K562 (cell line): ENCODE results near the gene TUT4.

Source experiments
- CTCF ChIP-seq, 3 experiments: IDR thresholded peaks in 2 of 3; conservative IDR thresholded peaks in 1 of 3; 2 replicates each; pipeline ENCODE4 v1.5.1; 2011 to 2012; ENCODE audit warnings: low read length in 3 of 3, mild to moderate bottlenecking in 3 of 3, control low read depth in 2 of 3, improper control_type of control experiment in 1 of 3, inconsistent platforms in 1 of 3, low read depth in 1 of 3, mixed read lengths in 1 of 3, moderate library complexity in 1 of 3; ENCODE audit not compliant: insufficient read depth in 2 of 3
- EP300 ChIP-seq: IDR thresholded peaks from 2 replicates; pipeline ENCODE4 v1.6.1; 2012; ENCODE audit warnings: low read length, improper control_type of control experiment
- EZH2 ChIP-seq: IDR thresholded peaks from 2 replicates; pipeline ENCODE4 v1.6.1; 2012; ENCODE audit warnings: low read depth, mild to moderate bottlenecking, inconsistent platforms, low read length, borderline replicate concordance
- FOSL1 ChIP-seq: fragments of 200-800 bp; sonication (Bioruptor generic); conservative IDR thresholded peaks from 2 replicates; pipeline ENCODE4 v1.6.1; 2016; ENCODE audit warnings: missing genetic modification characterization, missing compliant biosample characterization
- HDGF ChIP-seq: fragments of 450-650 bp; IDR thresholded peaks from 2 replicates; pipeline ENCODE4 v1.6.1; 2016
- MEF2A ChIP-seq: IDR thresholded peaks from 2 replicates; pipeline ENCODE4 v1.6.1; 2011; ENCODE audit warnings: low read depth, mild to moderate bottlenecking, low read length, moderate library complexity; ENCODE audit not compliant: control insufficient read depth
- POLR2A ChIP-seq: fragments of 450-650 bp; conservative IDR thresholded peaks from 2 replicates; pipeline ENCODE4 v1.6.1; 2016
- RBBP5 ChIP-seq: fragments of 200-600 bp; sonication (generic); IDR thresholded peaks from 2 replicates; pipeline ENCODE4 v1.6.1; 2012; ENCODE audit warnings: borderline replicate concordance, mild to moderate bottlenecking, low read length, control low read depth, inconsistent platforms; ENCODE audit not compliant: insufficient read depth, poor library complexity, severe bottlenecking
- SIRT6 ChIP-seq: IDR thresholded peaks from one replicate; pipeline ENCODE4 v1.6.1; 2012; ENCODE audit warnings: low read depth, mild to moderate bottlenecking, control low read depth, inconsistent platforms, low read length, moderate library complexity
- SP1 ChIP-seq: sonication (generic); formaldehyde crosslinking; IDR thresholded peaks from 2 replicates; pipeline ENCODE4 v1.8.1; 2022; ENCODE audit warnings: mild to moderate bottlenecking, missing genetic modification reagents
- SRF ChIP-seq, 2 experiments: fragments of 250-450, 450-650 bp in 1 of 2; sonication (Bioruptor Pico) in 1 of 2; sonication (generic) in 1 of 2; formaldehyde crosslinking; IDR thresholded peaks; 2 replicates each; pipeline versions ENCODE4 v1.5.0 to v1.5.1; 2020 to 2022; ENCODE audit warnings: mild to moderate bottlenecking in 1 of 2, missing genetic modification reagents in 1 of 2
- TEAD4 ChIP-seq, 2 experiments: sonication (generic) in 1 of 2; formaldehyde crosslinking in 1 of 2; IDR thresholded peaks; 2 replicates each; pipeline versions ENCODE4 v1.6.1 to v1.8.0; 2012 to 2022; ENCODE audit warnings: borderline replicate concordance in 1 of 2, inconsistent platforms in 1 of 2, low read length in 1 of 2, mild to moderate bottlenecking in 1 of 2, missing genetic modification reagents in 1 of 2
- ZEB2 ChIP-seq: fragments of 450-650 bp; IDR thresholded peaks from 2 replicates; pipeline ENCODE4 v1.6.1; 2016
- ZNF184 ChIP-seq: sonication (generic); formaldehyde crosslinking; IDR thresholded peaks from 2 replicates; pipeline ENCODE4 v1.5.0; 2020; ENCODE audit warnings: missing genetic modification reagents

DNA sequence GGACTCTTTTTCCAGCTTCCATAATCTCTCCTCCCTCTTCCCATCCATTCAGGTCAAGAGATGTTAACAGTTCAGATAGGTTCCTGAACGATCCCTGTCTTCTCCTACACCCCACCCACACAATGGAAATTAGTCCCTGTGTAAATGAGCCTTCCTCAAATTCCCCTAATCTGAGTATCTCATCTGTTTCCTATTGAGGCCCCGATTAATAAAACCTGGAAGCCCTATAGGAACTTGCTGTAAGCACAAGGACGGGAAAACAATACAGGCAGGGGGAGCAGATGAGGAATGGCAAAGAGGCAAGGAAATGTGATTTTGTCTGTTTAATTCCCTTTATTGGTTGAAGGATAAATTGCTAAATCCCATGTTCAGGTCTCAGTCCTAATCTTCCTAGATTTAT is 42.2 kb upstream of the TUT4 start:
- TF ChIP-seq SP1 (no peak), RBBP5 (no peak), EZH2 (no peak), SRF (CRISPR knock-in tag; IDR thresholded peaks at IDR 0.05) (no peak), TEAD4 (IDR thresholded peaks at IDR 0.05; ENCODE audit: low read length) (no peak), TEAD4 (CRISPR knock-in tag; IDR thresholded peaks at IDR 0.05; ENCODE audit: borderline replicate concordance) (no peak), POLR2A (no peak), EP300 (no peak), HDGF (no peak), MEF2A (no peak), ZNF184 (no peak), ZEB2 (no peak), SIRT6 (no peak), CTCF (IDR thresholded peaks at IDR 0.05 in 2 of 3, conservative IDR thresholded peaks at IDR 0.05 in 1 of 3; ENCODE audit: insufficient read depth in 2 of 3, low read depth in 1 of 3, low read length in 3 of 3) (no peak), FOSL1 (tag) (no peak)
